Osteoblast (primary cell): ENCODE measurements around the gene FUCA2. TPM values are rescaled to one million over a fixed set of nuclear protein-coding genes. Genes with fewer than 3 reads are reported as not detected.

ENCODE experiments used
- DNase-seq: peaks from one replicate; pipeline ENCODE4 v3.0.0; 2011; ENCODE audit warnings: low spot score, mixed read lengths; ENCODE audit not compliant: insufficient read length; ENCODE audit errors: missing footprints
- H2AFZ ChIP-seq: 2 replicates; pipeline ENCODE4 v1.6.0; 2011; ENCODE audit warnings: mild to moderate bottlenecking, low read length
- H3K27ac ChIP-seq: 2 replicates; pipeline ENCODE4 v1.5.1; 2011; ENCODE audit warnings: mild to moderate bottlenecking, low read depth, low read length, moderate library complexity
- H3K27me3 ChIP-seq: 2 replicates; pipeline ENCODE4 v1.6.0; 2012; ENCODE audit warnings: mild to moderate bottlenecking, control low read depth, inconsistent platforms, low read length, moderate library complexity; ENCODE audit not compliant: insufficient read depth
- H3K36me3 ChIP-seq: 2 replicates; pipeline ENCODE4 v1.5.1; 2011; ENCODE audit warnings: mild to moderate bottlenecking, low read length, control low read depth, moderate library complexity; ENCODE audit not compliant: insufficient read depth
- H3K4me1 ChIP-seq: 2 replicates; pipeline ENCODE4 v1.5.1; 2011; ENCODE audit warnings: mild to moderate bottlenecking, low read length, control low read depth, moderate library complexity; ENCODE audit not compliant: insufficient read depth
- H3K4me2 ChIP-seq: 2 replicates; pipeline ENCODE4 v1.6.0; 2011; ENCODE audit warnings: mild to moderate bottlenecking, low read length; ENCODE audit not compliant: insufficient read depth
- H3K4me3 ChIP-seq: fragments of 200-600 bp; sonication (generic); 3 replicates; pipeline ENCODE4 v1.5.1; 2012; ENCODE audit warnings: mild to moderate bottlenecking, low read length, inconsistent platforms; ENCODE audit not compliant: insufficient read depth
- H3K79me2 ChIP-seq: 2 replicates; pipeline ENCODE4 v1.6.0; 2012; ENCODE audit warnings: mild to moderate bottlenecking, low read length, control low read depth, inconsistent platforms; ENCODE audit not compliant: insufficient read depth
- H3K9me3 ChIP-seq: 2 replicates; pipeline ENCODE4 v1.5.1; 2011; ENCODE audit warnings: low read depth, low read length, control low read depth
- H4K20me1 ChIP-seq: 2 replicates; pipeline ENCODE4 v1.6.0; 2012; ENCODE audit warnings: mild to moderate bottlenecking, low read length, control low read depth; ENCODE audit not compliant: insufficient read depth
- total RNA-seq: library from RNA; depleted of rRNA; stranded (reverse); fragments of >200 nt; gene quantifications from 2 replicates; pipeline ENCODE4 v1.2.3, GENCODE V29; 2012
- TF ChIP-seq, protein P1 (sequence below): IDR thresholded peaks from 2 replicates; pipeline ENCODE4 v1.5.1; 2011; ENCODE audit warnings: mild to moderate bottlenecking, low read depth, low read length, moderate library complexity; ENCODE audit errors: extremely low read depth

Gene FUCA2
- total RNA-seq, 1 donor: 64.8 TPM

DNA sequence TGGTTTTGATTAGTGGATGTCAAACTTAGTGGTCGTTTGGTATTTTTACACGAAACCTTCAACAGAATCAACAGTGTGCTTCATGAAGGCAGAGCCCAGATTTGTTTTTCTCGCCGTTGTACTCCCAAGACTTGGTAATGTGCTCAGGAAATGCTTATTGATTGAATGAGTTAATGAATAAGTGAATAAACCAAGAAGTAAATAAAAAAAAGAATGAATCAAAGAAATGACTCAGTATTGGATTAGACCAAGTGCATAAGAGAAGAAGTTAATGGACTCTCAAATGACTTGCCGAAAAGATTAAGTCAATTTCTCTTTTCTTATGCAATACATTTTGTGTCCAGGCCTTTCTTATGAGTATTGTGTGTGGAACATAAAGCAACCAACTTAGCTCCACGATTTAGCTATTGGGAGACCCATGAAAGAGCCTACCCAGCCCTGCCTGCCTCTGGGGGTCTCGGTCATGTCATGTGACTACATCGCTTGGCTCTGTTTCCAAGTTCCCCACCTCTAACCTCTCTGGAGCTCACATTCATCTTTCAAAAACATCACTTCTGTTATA is 10.6 kb upstream of the FUCA2 start:
- H3K4me3 ChIP-seq: no peak overlapping the region
- DNase-seq: no peak
- H3K4me2 ChIP-seq: no peak overlapping the region
- TF ChIP-seq, protein P1, sequence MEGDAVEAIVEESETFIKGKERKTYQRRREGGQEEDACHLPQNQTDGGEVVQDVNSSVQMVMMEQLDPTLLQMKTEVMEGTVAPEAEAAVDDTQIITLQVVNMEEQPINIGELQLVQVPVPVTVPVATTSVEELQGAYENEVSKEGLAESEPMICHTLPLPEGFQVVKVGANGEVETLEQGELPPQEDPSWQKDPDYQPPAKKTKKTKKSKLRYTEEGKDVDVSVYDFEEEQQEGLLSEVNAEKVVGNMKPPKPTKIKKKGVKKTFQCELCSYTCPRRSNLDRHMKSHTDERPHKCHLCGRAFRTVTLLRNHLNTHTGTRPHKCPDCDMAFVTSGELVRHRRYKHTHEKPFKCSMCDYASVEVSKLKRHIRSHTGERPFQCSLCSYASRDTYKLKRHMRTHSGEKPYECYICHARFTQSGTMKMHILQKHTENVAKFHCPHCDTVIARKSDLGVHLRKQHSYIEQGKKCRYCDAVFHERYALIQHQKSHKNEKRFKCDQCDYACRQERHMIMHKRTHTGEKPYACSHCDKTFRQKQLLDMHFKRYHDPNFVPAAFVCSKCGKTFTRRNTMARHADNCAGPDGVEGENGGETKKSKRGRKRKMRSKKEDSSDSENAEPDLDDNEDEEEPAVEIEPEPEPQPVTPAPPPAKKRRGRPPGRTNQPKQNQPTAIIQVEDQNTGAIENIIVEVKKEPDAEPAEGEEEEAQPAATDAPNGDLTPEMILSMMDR: no peak
- H3K36me3 ChIP-seq: no peaks in the 10 kb centered on the region
- no peaks in the 10 kb centered on the region for H3K4me1 ChIP-seq
- H3K27ac ChIP-seq: no peak overlapping the region
- no peaks in the 10 kb centered on the region for H3K9me3 ChIP-seq
- no peak overlapping the region for H2AFZ ChIP-seq
- H3K27me3 ChIP-seq: peaks cover 11% of the 10 kb centered on the region
- no peaks in the 10 kb centered on the region for H3K79me2 ChIP-seq
- H4K20me1 ChIP-seq: no peaks in the 10 kb centered on the region

DNA sequence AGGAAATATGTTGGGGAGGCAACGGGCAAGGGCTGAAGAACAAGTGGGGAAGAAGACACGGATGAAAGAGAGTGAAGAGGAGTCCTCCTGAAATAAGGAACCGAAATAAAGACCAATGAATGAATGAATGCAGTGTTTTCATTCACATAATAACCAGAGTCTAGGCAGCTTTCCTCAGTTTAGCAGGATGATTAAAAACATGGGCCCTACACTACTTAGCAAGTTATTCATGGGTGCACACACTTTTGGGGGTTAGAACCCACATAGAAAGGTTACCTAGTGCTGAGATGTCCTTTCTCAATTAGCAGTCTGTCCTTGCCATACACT is 5.9 kb upstream of the FUCA2 start:
- H3K4me1 ChIP-seq: no peaks in the 10 kb centered on the region
- no peaks in the 10 kb centered on the region for H3K9me3 ChIP-seq
- H3K79me2 ChIP-seq: no peaks in the 10 kb centered on the region
- H3K4me3 ChIP-seq: no peak overlapping the region
- H3K36me3 ChIP-seq: no peaks in the 10 kb centered on the region
- H3K4me2 ChIP-seq: no peak overlapping the region
- no peaks in the 10 kb centered on the region for H4K20me1 ChIP-seq
- peaks cover 13% of the 10 kb centered on the region for H3K27me3 ChIP-seq
- no peak overlapping the region for H2AFZ ChIP-seq
- TF ChIP-seq, protein P1: no peak
- no peak for DNase-seq
- H3K27ac ChIP-seq: no peak overlapping the region

DNA sequence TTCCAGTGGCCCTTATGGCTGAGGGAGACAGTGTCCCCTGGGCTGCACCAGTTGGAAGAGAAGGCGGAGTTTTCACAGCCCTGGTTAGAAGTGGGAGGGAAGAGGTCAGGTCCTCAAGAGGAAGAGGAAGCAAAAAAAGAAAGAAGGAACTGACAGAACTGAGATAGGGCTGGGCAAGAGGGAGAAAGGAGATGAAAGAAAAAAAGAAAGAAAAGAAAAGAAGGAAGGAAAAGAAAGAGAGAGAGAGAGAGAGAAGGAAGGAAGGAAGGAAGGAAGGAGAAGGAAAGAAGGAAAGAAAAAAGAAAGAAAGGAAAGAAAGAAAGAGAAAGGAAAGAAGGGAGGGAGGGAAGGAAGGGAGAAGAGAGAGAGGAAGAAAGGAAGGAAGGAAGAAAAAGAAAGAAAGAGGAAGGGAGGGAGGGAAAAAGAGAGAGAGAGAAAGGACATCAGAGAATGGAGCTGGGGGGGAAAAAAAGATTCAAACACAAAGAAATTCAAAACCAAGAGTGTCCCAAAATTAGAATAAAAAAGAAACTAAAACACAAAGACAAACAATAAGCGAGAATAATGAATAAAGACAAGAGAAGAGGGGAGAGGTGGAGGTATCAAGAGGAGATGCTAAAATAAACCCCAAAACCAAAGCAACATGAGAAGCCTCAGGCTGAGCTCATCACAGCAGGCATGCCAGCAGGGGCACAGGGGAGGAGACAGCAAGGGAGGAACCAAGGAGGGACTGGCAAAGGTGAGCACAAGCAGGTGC is 5.3 kb upstream of the FUCA2 start:
- Histone ChIP-seq H3K4me3 (no peak overlapping the region), H3K27me3 (peaks cover 13% of the 10 kb centered on the region), H3K4me1 (peaks cover 2% of the 10 kb centered on the region), H3K4me2 (no peak overlapping the region), H3K36me3 (no peaks in the 10 kb centered on the region), H3K27ac (no peak overlapping the region), H3K79me2 (peaks cover under 1% of the 10 kb centered on the region), H2AFZ (no peak overlapping the region), H4K20me1 (no peaks in the 10 kb centered on the region), H3K9me3 (no peaks in the 10 kb centered on the region)
- DNase-seq: no peak
- TF ChIP-seq, protein P1: no peak

DNA sequence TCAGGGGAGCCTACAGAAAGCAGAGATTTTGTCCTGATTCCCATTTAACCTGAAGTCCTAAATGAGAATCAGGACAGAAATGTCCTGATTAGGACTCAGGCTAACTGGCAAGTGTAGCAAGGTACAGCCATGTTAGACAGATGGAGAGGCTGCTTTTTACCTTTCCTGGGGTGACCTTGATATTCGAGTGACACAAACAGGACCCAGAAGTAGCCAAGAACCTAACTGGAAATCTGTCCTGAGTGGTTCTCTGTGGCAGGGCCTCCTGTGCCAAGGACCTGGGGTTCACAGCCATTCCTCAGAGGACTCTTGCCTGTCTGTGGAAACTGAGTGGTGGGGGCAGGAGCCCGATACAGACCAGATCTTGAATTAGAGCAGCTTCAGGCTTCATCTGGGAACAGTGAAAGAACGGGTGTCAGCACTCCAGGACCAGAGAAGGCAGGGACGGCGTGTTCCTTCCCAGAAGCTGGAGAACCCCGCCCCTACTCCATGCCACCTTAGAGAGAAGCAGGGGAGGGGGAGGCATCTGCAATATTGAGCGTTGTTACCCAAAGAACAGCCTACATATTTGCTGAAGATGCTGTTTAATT is 4.3 kb upstream of the FUCA2 start:
- H3K9me3 ChIP-seq: no peaks in the 10 kb centered on the region
- no peak overlapping the region for H3K4me3 ChIP-seq
- no peak overlapping the region for H3K27ac ChIP-seq
- H3K4me1 ChIP-seq: peaks cover 6% of the 10 kb centered on the region
- H3K36me3 ChIP-seq: no peaks in the 10 kb centered on the region
- H2AFZ ChIP-seq: no peak overlapping the region
- TF ChIP-seq, protein P1: no peak
- peaks cover 8% of the 10 kb centered on the region for H3K79me2 ChIP-seq
- H4K20me1 ChIP-seq: no peaks in the 10 kb centered on the region
- no peak for DNase-seq
- peaks cover 13% of the 10 kb centered on the region for H3K27me3 ChIP-seq
- no peak overlapping the region for H3K4me2 ChIP-seq
